H1 (cell line): Measurements from ENCODE around the gene USP37. TPM values are rescaled to one million over a fixed set of nuclear protein-coding genes. Genes with fewer than 3 reads are reported as not detected.

Source experiments
- CBX5 ChIP-seq: fragments of 300-800, 300-1000 bp; sonication (generic); IDR thresholded peaks from 2 replicates; pipeline ENCODE4 v1.7.1; 2016; ENCODE audit warnings: antibody characterized with exemption, low read length, low read depth
- CHD2 ChIP-seq: IDR thresholded peaks from 2 replicates; pipeline ENCODE4 v1.6.1; 2012; ENCODE audit warnings: low read length, improper control_type of control experiment
- EGR1 ChIP-seq: IDR thresholded peaks from 2 replicates; pipeline ENCODE4 v1.6.1; 2011; ENCODE audit warnings: low read depth, low read length, borderline replicate concordance
- EZH2 ChIP-seq: fragments of 200-600 bp; sonication (generic); IDR thresholded peaks from 2 replicates; pipeline ENCODE4 v1.7.1; 2012; ENCODE audit warnings: low read depth, mild to moderate bottlenecking, moderate library complexity, low read length, inconsistent platforms; ENCODE audit not compliant: severe bottlenecking
- HDAC2 ChIP-seq, 2 experiments: fragments of 300-600 bp in 1 of 2; sonication (generic) in 1 of 2; IDR thresholded peaks; 2 replicates each; pipeline ENCODE4 v1.6.1; 2011 to 2012; ENCODE audit warnings: low read depth in 2 of 2, low read length in 2 of 2, mild to moderate bottlenecking in 2 of 2, moderate library complexity in 2 of 2, borderline replicate concordance in 1 of 2, inconsistent platforms in 1 of 2
- HDAC6 ChIP-seq: IDR thresholded peaks from one replicate; pipeline ENCODE4 v1.7.1; 2012; ENCODE audit warnings: low read depth, mild to moderate bottlenecking, inconsistent platforms, low read length, moderate library complexity
- JUN ChIP-seq: IDR thresholded peaks from 2 replicates; pipeline ENCODE4 v1.6.1; 2011; ENCODE audit warnings: low read depth, mild to moderate bottlenecking, improper control_type of control experiment, low read length
- JUND ChIP-seq: IDR thresholded peaks from 2 replicates; pipeline ENCODE4 v1.6.1; 2011; ENCODE audit warnings: mild to moderate bottlenecking, improper control_type of control experiment, low read length
- KDM1A ChIP-seq: fragments of 200-600, 300-600 bp; sonication (generic); IDR thresholded peaks from 2 replicates; pipeline ENCODE4 v1.7.1; 2016; ENCODE audit warnings: mild to moderate bottlenecking, low read length, borderline replicate concordance
- PHF8 ChIP-seq: fragments of 200-600 bp; sonication (generic); conservative IDR thresholded peaks from 2 replicates; pipeline ENCODE4 v1.7.1; 2012; ENCODE audit warnings: low read depth, mild to moderate bottlenecking, inconsistent platforms, low read length, moderate library complexity
- POLR2AphosphoS5 ChIP-seq: IDR thresholded peaks from 2 replicates; pipeline ENCODE4 v1.6.1; 2011; ENCODE audit warnings: low read depth, low read length
- RAD21 ChIP-seq, 2 experiments: IDR thresholded peaks in 1 of 2; conservative IDR thresholded peaks in 1 of 2; 2 replicates each; pipeline ENCODE4 v1.6.1; 2011; ENCODE audit warnings: low read depth in 2 of 2, low read length in 2 of 2, improper control_type of control experiment in 1 of 2, inconsistent platforms in 1 of 2, mild to moderate bottlenecking in 1 of 2, moderate library complexity in 1 of 2
- RXRA ChIP-seq: IDR thresholded peaks from 2 replicates; pipeline ENCODE4 v1.6.1; 2011; ENCODE audit warnings: low read depth, mild to moderate bottlenecking, low read length, moderate library complexity; ENCODE audit not compliant: insufficient read depth
- SIRT6 ChIP-seq: IDR thresholded peaks from one replicate; pipeline ENCODE4 v1.7.1; 2012; ENCODE audit warnings: low read length, inconsistent platforms
- SRF ChIP-seq: IDR thresholded peaks from 2 replicates; pipeline ENCODE4 v1.6.1; 2011; ENCODE audit warnings: mild to moderate bottlenecking, low read depth, low read length, moderate library complexity
- TAF1 ChIP-seq: IDR thresholded peaks from 2 replicates; pipeline ENCODE4 v1.6.1; 2011; ENCODE audit warnings: mild to moderate bottlenecking, low read depth, low read length
- TBP ChIP-seq: IDR thresholded peaks from 2 replicates; pipeline ENCODE4 v1.6.1; 2011; ENCODE audit warnings: low read depth, low read length, improper control_type of control experiment
- TCF12 ChIP-seq: IDR thresholded peaks from 2 replicates; pipeline ENCODE4 v1.6.1; 2011; ENCODE audit warnings: low read depth, mild to moderate bottlenecking, low read length
- YY1 ChIP-seq: IDR thresholded peaks from 2 replicates; pipeline ENCODE4 v1.6.1; 2011; ENCODE audit warnings: low read depth, mild to moderate bottlenecking, low read length
- polyA plus RNA-seq, 7 experiments: library from polyadenylated mRNA; depleted of rRNA in 3 of 7; stranded (reverse) in 5 of 7; unstranded in 2 of 7; fragments of >200 nt in 5 of 7; fragments of 200-250 nt in 2 of 7; gene quantifications; 1 replicate in 5 of 7; 2 replicates in 1 of 7; 4 replicates in 1 of 7; pipeline versions ENCODE4 v1.2.1 to v1.2.3, GENCODE V29; 2011 to 2013; ENCODE audit warnings: missing spikeins in 2 of 7, mixed read lengths in 2 of 7
- total RNA-seq: library from RNA; stranded (reverse); fragmentation: NEBNext Ultra II Directional; extraction: Animal tissue kit (Norgen Biotek cat#: 25700); gene quantifications from 2 replicates; pipeline ENCODE4 v1.2.1, GENCODE V29; 2021
- TF ChIP-seq, protein P1 (sequence below): IDR thresholded peaks from 2 replicates; pipeline ENCODE4 v1.6.1; 2011; ENCODE audit warnings: low read depth, mild to moderate bottlenecking, low read length; ENCODE audit not compliant: insufficient read depth
- TF ChIP-seq, protein P2 (sequence below): IDR thresholded peaks from 2 replicates; pipeline ENCODE4 v1.6.1; 2011; ENCODE audit warnings: low read length, improper control_type of control experiment
- TF ChIP-seq, protein P3 (sequence below): IDR thresholded peaks from 2 replicates; pipeline ENCODE4 v1.6.1; 2012; ENCODE audit warnings: inconsistent platforms

Gene USP37
- total and polyA plus RNA-seq, 2 of the 8 experiments (the other 6 are each of a cell fraction or from before 2014, with no cell fraction given) = 3.8 to 29.1 TPM

DNA sequence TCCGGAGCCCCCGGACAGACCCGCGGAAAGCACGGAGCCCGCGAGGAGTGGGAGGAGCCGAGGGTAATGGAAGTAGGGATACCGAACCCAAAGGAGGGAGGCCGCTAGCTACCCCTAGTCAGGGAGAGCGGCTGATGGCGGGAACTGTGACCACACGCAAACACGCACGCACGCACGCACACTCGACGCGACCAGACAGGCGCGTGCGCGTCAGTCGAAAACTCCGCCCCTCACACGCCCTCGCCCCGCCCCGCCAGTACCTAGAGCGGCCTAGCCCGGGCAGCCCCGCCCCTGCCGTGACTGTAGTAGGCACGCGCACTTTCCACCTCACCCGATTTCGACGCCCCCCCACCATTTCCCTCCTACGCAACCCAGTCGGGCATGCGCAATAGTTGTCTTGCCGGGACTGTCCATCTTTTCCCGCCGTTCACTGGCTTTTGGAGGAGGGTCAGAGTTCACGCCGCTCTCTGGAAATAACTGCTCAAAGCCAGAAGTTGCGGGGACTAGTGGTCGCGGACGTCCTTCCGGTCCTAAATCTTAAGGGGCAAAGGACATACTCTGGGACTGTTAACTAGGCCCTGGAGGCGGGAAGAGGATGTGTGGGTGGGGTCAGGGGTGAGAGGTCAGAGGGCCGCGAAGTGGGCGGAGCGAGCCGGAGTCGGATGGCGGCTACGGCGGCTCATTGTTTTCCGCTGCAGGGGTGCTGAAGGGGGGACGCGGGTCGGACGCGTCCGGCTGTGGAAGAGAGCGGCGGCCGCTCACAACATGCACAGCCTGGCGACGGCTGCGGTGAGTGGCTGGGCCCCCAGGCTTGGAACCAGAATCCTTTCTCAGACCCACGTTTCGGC is at the start of gene USP37, which contains the start of gene CNOT9 (continued):
- TF ChIP-seq, protein P1, sequence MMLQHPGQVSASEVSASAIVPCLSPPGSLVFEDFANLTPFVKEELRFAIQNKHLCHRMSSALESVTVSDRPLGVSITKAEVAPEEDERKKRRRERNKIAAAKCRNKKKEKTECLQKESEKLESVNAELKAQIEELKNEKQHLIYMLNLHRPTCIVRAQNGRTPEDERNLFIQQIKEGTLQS = no peak
- no peak for TF ChIP-seq JUN
- TF ChIP-seq YY1 = peak; percentile 85
- TF ChIP-seq, protein P2, sequence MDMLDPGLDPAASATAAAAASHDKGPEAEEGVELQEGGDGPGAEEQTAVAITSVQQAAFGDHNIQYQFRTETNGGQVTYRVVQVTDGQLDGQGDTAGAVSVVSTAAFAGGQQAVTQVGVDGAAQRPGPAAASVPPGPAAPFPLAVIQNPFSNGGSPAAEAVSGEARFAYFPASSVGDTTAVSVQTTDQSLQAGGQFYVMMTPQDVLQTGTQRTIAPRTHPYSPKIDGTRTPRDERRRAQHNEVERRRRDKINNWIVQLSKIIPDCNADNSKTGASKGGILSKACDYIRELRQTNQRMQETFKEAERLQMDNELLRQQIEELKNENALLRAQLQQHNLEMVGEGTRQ = no peak
- TF ChIP-seq RXRA = peak; percentile 83; the same call in 1 of the 2 replicates
- TF ChIP-seq, protein P3, sequence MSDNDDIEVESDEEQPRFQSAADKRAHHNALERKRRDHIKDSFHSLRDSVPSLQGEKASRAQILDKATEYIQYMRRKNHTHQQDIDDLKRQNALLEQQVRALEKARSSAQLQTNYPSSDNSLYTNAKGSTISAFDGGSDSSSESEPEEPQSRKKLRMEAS = peak; percentile 99
- TF ChIP-seq HDAC6 = no peak
- TF ChIP-seq TCF12 = 0 out of 2 replicates have a peak, but pooled peaks have one; percentile 9
- TF ChIP-seq RAD21 (IDR thresholded peaks at IDR 0.05 in 1 of 2, conservative IDR thresholded peaks at IDR 0.05 in 1 of 2; ENCODE audit: low read depth in 2 of 2, low read length in 2 of 2) = no peak
- TF ChIP-seq POLR2AphosphoS5 = peak; percentile 93
- TF ChIP-seq PHF8 = peak; percentile 98
- no peak for TF ChIP-seq KDM1A
- TF ChIP-seq CHD2 = peak; percentile 85
- no peak for TF ChIP-seq CBX5
- TF ChIP-seq TBP = peak; percentile 86
- no peak for TF ChIP-seq SRF
- TF ChIP-seq HDAC2 (IDR thresholded peaks at IDR 0.05; ENCODE audit: borderline replicate concordance in 1 of 2, low read depth in 2 of 2, low read length in 2 of 2) = peak in 1 of 2 experiments; percentile 72; a peak in 1 of 4 replicates
- no peak for TF ChIP-seq SIRT6
- no peak for TF ChIP-seq JUND
- no peak for TF ChIP-seq EZH2
- peak; percentile 97 for TF ChIP-seq TAF1
- peak; percentile 98 for TF ChIP-seq EGR1
